Measurements from ENCODE around the gene ELMOD2. TPM values are rescaled to one million over a fixed set of nuclear protein-coding genes. Genes with fewer than 3 reads are reported as not detected.
A peak's percentile ranks its signal among the peaks of the same experiment; 100 is the strongest.

ELMOD2 gene
- total and polyA plus RNA-seq, 2 experiments from 2014 or later = 25.0 to 35.8 TPM

DNA sequence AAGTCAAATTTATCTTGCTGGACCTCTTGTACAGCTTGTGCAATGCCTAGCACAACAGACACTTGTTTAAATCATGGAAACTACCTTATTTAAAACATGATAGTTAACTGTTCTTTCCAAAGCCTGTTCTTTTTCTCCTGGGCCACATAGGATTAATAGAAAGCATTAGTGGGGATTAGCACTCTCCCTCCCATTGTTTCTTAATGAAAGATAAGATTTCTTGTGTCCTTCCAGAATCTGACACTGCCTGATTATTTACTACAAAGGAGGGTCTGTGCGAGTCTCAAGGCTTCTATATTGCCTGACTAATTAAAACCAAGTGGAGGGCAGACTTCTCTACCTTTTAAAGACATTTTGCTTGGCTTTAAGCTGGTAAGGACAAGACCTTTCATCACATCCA, 8.5 kb upstream of the ELMOD2 start:
- Histone ChIP-seq H2AFZ (no peak overlapping the region), H3F3A (ENCODE audit: insufficient read depth) (no peaks in the 10 kb centered on the region), H3K79me2 (ENCODE audit: insufficient read depth) (no peaks in the 10 kb centered on the region), H3K4me2 (ENCODE audit: unreplicated experiment) (no peak overlapping the region), H4K20me1 (ENCODE audit: insufficient read depth) (no peaks in the 10 kb centered on the region), H3K4me3 (no peak overlapping the region), H3K9ac (no peak overlapping the region), H3K9me3 (ENCODE audit: low read depth) (no peaks in the 10 kb centered on the region), H3K27ac (no peak overlapping the region), H3K36me3 (ENCODE audit: low read depth) (no peaks in the 10 kb centered on the region), H3K4me1 (ENCODE audit: insufficient read depth) (no peaks in the 10 kb centered on the region), H3K27me3 (replicated peaks; ENCODE audit: insufficient read depth) (peaks cover 6% of the 10 kb centered on the region), H3K9me2 (ENCODE audit: insufficient read depth) (no peaks in the 10 kb centered on the region)
- TF ChIP-seq EZH2phosphoT487 (IDR thresholded peaks at IDR 0.05; ENCODE audit: insufficient read depth, low read depth) (no peak), EZH2 (IDR thresholded peaks at IDR 0.05; ENCODE audit: insufficient read depth, poor library complexity, severe bottlenecking) (no peak)
- in situ Hi-C loops (cut with MboI) = no loop called here
- no peak for DNase-seq
- 0% methylated on average over 1 of the region's 1 CpG for WGBS, 2 experiments (ENCODE audit: low coverage in 1 of 2, low lambda C conversion rate in 2 of 2, missing lambda C conversion rate in 2 of 2)

DNA sequence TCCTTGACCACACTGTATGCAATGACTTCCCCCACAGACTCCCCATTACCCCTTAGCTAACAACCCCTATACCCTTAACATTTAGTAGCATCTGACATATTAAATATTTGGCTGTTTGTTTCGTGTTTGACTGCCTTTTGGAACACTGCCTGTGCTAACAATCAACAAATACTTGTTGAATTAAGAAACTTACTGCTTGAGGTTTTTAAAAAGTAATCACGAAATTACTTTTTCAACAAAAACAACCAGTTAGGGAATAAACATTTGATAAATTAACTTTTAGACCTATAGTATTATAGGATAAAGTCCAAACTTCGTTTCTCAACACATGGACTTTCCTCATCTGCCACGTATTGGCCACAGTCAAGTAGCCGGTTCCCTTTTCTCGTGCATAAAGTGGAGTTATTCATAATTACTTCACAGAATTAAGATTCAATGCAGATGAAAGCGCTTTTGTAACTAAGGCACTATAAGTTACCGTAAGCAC, 555 bp upstream of the ELMOD2 start:
- peak overlapping the region; percentile 97 for H2AFZ ChIP-seq
- no peak for TF ChIP-seq EZH2 (IDR thresholded peaks at IDR 0.05; ENCODE audit: insufficient read depth, poor library complexity, severe bottlenecking)
- no peak for TF ChIP-seq EZH2phosphoT487 (IDR thresholded peaks at IDR 0.05; ENCODE audit: insufficient read depth, low read depth)
- H3K36me3 ChIP-seq (ENCODE audit: low read depth) = peaks cover 7% of the 10 kb centered on the region; the same call in 1 of the 2 replicates
- H3K9me3 ChIP-seq (ENCODE audit: low read depth) = no peaks in the 10 kb centered on the region
- peaks cover 4% of the 10 kb centered on the region; the same call in 1 of the 2 replicates for H3F3A ChIP-seq (ENCODE audit: insufficient read depth)
- H3K79me2 ChIP-seq (ENCODE audit: insufficient read depth) = peaks cover 28% of the 10 kb centered on the region
- H3K9me2 ChIP-seq (ENCODE audit: insufficient read depth) = no peaks in the 10 kb centered on the region
- no peak for DNase-seq
- H3K27me3 ChIP-seq (replicated peaks; ENCODE audit: insufficient read depth) = no peaks in the 10 kb centered on the region
- WGBS, 2 experiments (ENCODE audit: low coverage in 1 of 2, low lambda C conversion rate in 2 of 2, missing lambda C conversion rate in 2 of 2) = 4 to 5% methylated on average over 8 of the region's 8 CpGs
- H4K20me1 ChIP-seq (ENCODE audit: insufficient read depth) = no peaks in the 10 kb centered on the region
- peak overlapping the region; percentile 90 for H3K4me2 ChIP-seq (ENCODE audit: unreplicated experiment)
- H3K27ac ChIP-seq = peak overlapping the region; percentile 23
- peak overlapping the region; percentile 58 for H3K9ac ChIP-seq
- H3K4me3 ChIP-seq = peak overlapping the region; percentile 80
- in situ Hi-C loops (cut with MboI) = no loop called here
- H3K4me1 ChIP-seq (ENCODE audit: insufficient read depth) = no peaks in the 10 kb centered on the region

DNA sequence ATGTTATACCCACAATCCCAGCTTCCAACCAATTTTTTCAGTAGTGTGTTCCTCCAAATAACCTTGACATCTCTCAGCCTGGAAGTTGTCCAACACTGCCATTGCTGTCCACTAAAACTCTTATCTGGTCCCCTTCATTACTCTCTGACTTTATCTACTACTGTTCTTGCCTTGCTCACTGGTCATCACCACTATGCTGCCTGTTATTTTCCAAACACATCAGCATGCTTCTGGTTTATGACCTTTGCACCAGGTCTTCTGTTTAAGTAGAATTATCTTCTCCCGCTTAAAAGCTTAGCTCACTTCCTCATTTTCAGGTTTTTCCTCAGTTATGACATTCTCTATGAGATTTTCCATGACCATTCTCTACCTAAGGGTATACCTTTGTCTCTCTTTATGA, 5.5 kb downstream of the ELMOD2 start:
- Histone ChIP-seq H3K4me3 (no peak overlapping the region), H3K4me2 (ENCODE audit: unreplicated experiment) (no peak overlapping the region), H3K27me3 (replicated peaks; ENCODE audit: insufficient read depth) (no peaks in the 10 kb centered on the region), H3K4me1 (ENCODE audit: insufficient read depth) (peaks cover 8% of the 10 kb centered on the region), H4K20me1 (ENCODE audit: insufficient read depth) (no peaks in the 10 kb centered on the region), H2AFZ (no peak overlapping the region), H3K9me3 (ENCODE audit: low read depth) (no peaks in the 10 kb centered on the region), H3K36me3 (ENCODE audit: low read depth) (peaks cover 7% of the 10 kb centered on the region; the same call in 1 of the 2 replicates), H3K9ac (no peak overlapping the region), H3K27ac (no peak overlapping the region), H3K9me2 (ENCODE audit: insufficient read depth) (no peaks in the 10 kb centered on the region), H3K79me2 (ENCODE audit: insufficient read depth) (peaks cover 28% of the 10 kb centered on the region), H3F3A (ENCODE audit: insufficient read depth) (no peaks in the 10 kb centered on the region)
- no peak for DNase-seq
- TF ChIP-seq EZH2phosphoT487 (IDR thresholded peaks at IDR 0.05; ENCODE audit: insufficient read depth, low read depth) (no peak), EZH2 (IDR thresholded peaks at IDR 0.05; ENCODE audit: insufficient read depth, poor library complexity, severe bottlenecking) (no peak)
- in situ Hi-C loops (cut with MboI) = no loop called here
- WGBS, 2 experiments (ENCODE audit: low coverage in 1 of 2, low lambda C conversion rate in 2 of 2, missing lambda C conversion rate in 2 of 2) = 90 to 95% methylated on average over 1 of the region's 1 CpG

DNA sequence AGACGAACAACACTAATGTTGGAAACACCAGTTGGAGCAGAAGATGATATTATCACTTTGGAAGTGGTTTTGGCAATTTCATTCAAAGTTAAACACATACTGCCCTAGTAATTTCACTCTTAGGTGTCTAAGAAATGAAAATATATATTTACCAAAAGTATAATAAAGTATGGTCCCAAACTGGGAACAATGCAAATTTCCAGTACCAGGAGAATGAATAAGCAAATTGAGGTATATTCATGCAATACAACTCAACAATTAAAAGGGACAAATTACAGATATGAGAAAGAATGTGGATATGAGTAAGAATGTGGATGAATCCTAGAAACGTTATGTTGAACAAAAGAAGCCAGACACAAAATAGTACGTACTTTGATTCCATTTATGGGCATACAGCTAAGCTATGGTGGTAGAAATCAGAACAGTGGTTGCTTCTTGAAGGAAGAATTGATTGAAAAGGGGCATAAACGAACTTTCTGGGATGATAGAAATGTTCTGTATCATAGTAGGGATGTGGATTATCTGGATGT, 10.0 kb downstream of the ELMOD2 start:
- Histone ChIP-seq H3K4me1 (ENCODE audit: insufficient read depth) (peaks cover 11% of the 10 kb centered on the region), H3K4me3 (no peak overlapping the region), H3K9me2 (ENCODE audit: insufficient read depth) (no peaks in the 10 kb centered on the region), H3K9me3 (ENCODE audit: low read depth) (no peaks in the 10 kb centered on the region), H2AFZ (peak overlapping the region; percentile 24; the same call in 1 of the 2 replicates), H3K79me2 (ENCODE audit: insufficient read depth) (no peaks in the 10 kb centered on the region), H4K20me1 (ENCODE audit: insufficient read depth) (no peaks in the 10 kb centered on the region), H3K27me3 (replicated peaks; ENCODE audit: insufficient read depth) (no peaks in the 10 kb centered on the region), H3K9ac (no peak overlapping the region), H3K36me3 (ENCODE audit: low read depth) (no peaks in the 10 kb centered on the region), H3K27ac (peak overlapping the region; percentile 52), H3F3A (ENCODE audit: insufficient read depth) (no peaks in the 10 kb centered on the region), H3K4me2 (ENCODE audit: unreplicated experiment) (peak overlapping the region; percentile 29)
- in situ Hi-C loops (cut with MboI) = no loop called here
- WGBS, 2 experiments (ENCODE audit: low coverage in 1 of 2, low lambda C conversion rate in 2 of 2, missing lambda C conversion rate in 2 of 2) = 56 to 64% methylated on average over 4 of the region's 4 CpGs
- TF ChIP-seq EZH2phosphoT487 (IDR thresholded peaks at IDR 0.05; ENCODE audit: insufficient read depth, low read depth) (no peak), EZH2 (IDR thresholded peaks at IDR 0.05; ENCODE audit: insufficient read depth, poor library complexity, severe bottlenecking) (no peak)
- peak; percentile 62 for DNase-seq
